GM19023 (cell line): Measurements from ENCODE around the gene SYNGR4.
"Not testable (repeated sequence)": the region's sequence is repeated elsewhere in the genome, so short reads cannot be mapped to it uniquely, and the experiment has no call there.

ENCODE experiments used
- ATAC-seq: cut with Tn5 transposase; IDR thresholded peaks from one replicate; pipeline ENCODE4 v1.9.1; 2021; ENCODE audit warnings: mild to moderate bottlenecking, moderate library complexity; ENCODE audit not compliant: unreplicated experiment

SYNGR4 gene

DNA sequence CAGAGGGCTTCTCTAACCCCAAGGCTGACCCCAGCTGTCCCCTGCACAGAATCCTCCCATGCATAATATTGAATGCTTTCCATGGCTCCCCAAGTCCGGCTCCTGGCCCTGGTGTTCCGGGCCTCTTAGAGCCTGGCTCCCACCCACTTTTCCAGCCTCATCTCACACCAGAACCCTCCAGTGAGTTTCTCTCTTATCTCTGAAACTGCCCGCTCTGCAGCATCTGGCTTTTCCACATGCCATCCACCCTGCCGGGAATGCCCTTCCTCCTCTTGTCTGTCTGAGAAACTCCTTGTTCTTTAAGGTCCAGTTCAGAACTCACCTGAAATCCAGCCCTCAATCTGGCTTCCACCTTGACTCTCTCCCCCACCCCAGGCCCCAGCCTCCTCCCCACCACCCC is 6.8 kb downstream of the SYNGR4 start:
- ATAC-seq: no peak

DNA sequence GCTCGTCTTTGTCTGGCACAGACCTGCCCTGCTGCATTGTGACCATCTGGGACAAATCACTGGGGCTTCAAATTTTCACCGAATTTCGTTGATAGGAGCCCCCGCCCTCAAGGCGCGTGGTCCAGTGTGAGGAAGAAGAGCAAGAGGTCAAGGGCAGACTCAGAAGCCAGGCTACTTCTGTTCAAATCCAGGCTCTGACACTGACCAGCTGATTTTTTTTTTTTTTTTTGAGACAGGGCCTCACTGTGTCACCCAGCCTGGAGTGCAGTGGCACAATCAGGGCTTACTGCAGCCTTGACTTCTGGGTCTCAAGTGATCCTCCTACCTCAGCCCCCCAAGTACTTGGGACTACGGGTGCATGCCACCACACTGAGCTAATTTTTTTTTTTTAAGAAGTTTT is 7.2 kb downstream of the SYNGR4 start:
- ATAC-seq: no peak

DNA sequence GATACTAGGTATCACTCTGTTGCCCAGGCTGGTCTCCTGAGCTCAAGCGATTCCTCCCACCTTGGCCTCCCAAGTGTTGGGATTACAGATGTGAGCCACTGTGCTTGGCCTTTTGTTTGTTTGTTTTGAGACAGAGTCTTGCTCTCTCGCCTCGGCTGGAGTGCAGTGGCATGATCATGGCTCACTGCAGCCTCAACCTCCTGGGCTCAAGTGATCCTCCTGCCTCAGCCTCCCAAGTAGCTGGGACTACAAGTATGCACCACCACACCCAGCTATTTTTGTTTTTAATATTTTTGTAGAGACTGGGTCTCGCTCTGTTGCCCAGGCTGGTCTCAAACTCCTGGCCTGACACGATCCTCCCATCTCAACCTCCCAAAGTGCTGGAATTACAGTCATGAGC is 7.6 kb downstream of the SYNGR4 start:
- not testable (repeated sequence) for ATAC-seq

DNA sequence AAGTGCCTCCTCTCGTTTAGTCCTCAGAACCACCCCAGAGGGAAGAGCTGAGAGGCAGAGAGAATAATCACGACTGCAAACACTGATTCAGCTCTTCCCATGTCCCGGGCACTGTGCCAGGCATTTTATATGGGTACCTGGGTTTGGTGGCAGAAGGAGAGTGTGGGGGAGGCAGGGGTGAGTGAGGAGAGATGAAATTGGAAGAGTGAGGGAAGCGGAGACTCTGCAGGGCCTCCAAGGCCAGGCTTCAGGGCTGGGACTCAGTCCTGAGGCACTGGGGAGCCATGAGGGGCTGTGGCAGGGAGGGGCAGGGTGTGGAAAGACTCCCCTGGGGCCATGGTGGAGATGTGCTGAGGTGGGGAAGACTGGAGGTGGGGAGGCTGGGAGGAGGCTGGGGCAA is 8.7 kb downstream of the SYNGR4 start:
- ATAC-seq: no peak

DNA sequence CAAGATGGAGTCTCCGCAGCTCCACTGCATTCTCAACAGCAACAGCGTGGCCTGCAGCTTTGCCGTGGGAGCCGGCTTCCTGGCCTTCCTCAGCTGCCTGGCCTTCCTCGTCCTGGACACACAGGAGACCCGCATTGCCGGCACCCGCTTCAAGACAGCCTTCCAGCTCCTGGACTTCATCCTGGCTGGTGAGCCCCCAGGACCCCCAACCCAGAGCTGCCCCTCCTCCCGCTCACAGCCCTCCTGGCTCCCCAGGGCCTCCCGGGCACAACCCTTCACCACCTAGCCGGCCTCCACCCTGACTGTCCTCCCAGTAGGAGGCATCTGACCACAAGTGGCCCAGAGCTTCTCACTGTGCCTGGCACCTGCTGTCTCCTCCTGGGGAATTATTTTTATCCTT is 9.4 kb downstream of the SYNGR4 start:
- no peak for ATAC-seq

DNA sequence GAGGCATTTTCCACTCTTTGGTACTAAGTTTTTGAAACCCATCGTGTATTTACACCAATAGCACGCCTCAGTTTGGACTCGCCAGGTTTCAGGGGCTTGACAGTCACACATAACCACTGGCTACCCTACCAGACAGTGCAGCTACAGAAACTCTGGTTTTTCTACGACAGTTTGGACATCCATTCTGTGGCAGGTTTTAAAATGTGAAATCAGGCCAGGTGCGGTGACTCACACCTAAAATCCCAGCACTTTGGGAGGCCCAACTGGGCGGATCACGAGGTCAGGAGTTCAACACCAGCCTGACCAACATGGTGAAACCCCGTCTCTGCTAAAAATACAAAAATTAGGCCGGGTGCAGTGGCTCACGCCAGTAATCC is 14.0 kb downstream of the SYNGR4 start:
- ATAC-seq: no peak

DNA sequence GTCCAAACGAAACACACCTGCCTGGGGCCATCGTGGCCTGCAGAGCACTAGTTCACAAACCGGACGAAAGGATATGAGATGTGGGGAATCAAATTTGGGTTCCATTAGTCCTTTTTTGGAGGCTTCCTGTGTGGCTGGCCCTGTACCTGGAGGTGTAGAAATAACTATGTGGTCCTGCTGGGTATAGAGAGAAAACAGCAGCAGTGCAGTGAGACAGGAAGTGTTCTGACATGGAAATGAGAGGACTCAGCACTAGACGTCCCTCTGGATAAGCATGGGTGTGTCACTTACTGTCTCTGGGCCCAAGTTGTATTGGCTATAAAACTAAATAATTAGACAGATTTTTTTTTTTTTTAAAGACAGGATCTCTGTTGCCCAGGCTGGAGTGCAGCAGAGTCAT is 14.9 kb downstream of the SYNGR4 start:
- no peak for ATAC-seq

DNA sequence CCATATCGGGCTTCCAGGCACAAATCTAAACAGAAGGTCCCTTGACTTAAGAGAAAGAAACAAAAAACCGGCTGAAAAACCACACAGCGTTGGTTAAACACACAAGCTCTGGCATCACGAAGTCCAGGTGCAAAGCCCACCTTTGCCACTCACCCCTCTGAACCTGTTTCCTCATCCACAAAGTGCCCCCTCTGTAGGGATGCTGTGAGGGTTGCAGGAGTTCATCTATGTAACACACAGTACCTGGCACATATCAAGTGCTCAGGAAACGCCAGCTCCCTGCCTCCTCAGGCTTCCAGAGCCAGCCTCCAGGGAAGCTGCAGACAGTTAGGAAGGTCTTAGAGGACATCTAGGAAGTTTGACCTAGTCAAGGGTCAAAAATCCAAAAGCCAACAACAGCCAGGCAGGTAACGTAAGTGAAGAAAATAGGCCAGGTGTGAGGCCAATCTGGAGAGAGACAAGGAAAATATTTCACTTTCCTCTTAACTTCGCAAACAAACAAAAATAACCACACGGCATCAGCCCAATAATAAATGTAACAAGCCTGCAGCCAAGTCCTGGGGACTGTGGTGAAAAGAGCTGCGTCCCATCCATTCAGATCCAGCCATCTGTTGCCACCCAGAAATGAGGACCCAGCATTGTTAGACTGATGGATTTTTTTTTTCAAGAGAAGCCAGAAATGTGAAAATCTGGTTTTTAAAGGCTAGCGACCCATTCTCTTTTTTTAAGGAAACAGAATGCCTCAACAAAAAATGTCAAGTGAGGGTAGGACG is 17.2 kb downstream of the SYNGR4 start:
- no peak for ATAC-seq

DNA sequence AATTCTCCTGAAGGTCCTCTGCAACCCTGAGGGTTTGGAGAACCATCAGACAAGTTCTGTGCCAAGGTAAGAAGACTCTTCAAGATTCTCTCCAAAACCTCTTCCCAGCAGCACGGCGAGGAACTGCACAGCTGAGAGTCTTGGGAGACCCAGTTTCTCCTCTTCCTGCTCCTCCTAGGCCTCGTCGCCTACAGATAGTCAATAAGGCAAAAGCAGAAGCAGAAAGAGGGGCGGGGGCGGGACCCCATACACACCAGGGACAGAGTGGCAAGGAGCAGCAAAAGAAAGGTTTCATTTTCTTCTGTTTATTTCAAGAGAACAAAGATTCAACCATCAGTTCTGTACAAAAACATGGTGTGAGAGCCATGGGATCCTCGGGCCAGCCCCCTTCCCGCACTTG is 18.1 kb downstream of the SYNGR4 start:
- ATAC-seq: no peak

DNA sequence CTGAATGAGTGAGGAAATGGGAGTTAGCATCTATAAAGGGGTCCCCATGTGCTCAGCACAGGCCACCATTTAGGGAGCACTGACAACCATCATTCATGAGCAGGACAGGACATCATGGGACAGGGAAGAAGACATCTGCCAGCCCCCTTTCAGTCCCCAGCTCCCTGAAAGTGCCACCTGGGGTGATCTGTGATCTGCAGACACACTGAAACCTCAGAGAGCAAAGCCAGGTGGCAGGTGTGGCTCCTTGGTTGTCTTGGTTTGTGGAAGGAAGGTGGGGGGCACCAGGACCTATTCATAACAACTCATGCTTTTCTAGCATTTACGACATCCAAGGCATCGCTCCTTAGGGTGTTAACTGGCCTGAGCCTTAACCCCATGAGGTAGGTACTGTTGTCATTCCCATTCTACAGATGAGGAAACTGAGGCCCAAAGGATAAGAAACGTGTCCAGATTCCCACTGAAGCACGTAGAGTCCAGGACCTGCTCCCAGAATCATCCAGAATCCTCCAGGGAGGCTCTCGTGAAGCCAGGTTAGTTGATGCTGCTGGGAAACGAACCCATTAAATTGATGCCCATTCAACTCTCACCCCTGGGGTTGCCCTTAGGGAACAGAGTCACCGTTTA is 21.4 kb downstream of the SYNGR4 start:
- no peak for ATAC-seq

DNA sequence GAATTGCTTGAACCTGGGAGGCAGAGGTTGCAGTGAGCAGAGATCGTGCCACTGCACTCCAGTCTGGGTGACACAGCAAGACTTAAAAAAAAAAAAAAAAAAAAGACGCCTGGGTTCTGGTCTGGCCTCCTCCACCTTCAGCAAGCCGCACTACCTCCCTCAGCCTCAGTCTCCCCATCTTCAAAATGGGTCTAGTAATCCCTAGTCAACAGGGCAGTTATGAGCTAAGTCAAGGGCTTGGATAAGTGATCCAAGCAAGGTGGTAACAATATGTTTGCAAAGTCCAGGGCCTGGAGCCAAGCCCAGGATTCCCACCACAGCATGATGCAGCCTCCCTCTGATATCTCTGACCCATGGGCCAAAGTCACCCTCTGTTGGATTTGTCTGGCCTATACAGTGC is 22.8 kb downstream of the SYNGR4 start:
- no peak for ATAC-seq

DNA sequence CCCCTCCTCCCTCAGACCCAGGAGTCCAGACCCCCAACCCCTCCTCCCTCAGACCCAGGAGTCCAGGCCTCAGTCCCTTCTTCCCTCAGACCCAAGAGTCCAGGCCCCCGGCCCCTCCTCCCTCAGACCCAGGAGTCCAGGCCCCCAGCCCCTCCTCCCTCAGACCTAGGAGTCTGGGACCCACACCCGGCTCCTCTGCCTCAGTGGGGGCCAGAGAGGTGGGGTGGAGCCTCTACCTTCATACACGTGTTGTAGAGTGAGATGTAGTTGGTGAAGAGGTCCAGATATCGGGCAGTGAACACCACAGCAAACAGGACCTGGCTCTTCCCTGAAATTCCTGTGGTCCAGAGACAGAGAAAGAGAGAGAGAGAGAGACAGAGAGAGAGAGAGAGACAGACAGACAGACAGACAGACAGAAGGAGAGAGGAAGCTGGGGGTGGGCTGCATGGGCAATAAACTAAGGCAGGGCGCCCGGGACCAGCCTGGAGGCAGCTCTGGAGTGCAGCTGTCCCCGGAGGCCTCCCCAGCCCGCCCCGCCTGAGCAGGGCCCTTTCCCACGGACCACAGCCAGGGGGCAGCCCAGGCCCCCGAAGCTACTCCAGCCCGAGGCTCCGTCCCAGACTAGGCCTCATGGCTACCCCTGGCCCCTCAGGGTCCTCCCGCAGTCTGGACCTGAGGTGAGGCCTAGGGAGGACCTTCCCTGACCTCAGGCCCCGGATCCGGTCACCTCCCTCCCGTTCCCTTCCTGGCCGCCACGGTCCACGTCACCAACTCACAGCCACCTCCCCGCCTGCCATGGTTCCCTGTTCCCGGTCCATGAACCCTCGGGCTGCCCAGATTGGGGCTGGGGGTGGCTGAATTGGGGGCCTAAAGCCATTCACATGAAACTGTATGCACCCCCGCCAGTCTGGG is 26.3 kb downstream of the SYNGR4 start:
- peak; percentile 48 for ATAC-seq

DNA sequence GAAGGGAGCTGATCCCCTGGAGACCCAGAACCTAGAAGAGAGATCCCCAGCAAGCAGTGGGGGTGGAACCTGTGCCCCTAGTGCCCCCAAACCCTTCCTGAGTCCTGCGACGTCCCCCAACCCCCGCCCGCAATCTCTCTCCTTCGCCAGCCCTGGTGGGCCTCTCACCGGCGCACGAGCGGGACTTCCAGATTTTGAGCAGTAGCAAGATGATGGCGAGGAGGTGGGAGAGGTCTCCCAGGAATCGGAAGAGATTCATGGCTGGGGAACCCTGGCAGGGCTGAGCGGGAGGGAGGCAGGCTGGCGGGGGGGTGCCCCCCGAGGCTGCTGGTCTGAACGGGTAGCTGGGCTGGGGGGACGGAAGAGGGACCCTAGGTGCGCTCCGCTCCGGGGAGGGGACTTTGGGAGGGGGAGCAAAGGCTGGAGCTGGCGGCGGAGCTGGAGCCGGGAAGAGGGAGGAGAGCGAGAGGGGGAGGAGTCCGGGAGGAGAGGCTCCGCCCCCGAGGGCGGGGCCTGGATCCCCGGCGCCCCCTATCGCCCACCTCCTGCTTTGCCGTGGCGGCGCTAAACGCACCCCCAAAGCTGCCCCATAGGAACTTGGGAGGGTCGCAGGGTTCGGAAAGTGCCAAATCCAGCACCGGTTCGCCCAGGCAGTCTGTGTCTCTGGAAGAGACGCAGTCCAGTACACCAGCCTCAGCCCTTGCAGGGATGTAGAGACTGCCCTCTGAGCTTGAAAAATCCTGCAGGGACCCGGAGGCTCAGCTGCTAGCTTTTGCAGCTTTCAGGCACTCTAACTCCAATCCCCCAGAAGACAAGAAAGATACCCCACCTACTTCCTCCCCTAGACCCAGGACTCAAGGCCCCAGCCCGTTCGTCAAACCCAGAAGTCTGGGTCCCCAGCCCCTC is 27.2 kb downstream of the SYNGR4 start, which contains the start of gene KDELR1:
Gene KDELR1 (minus strand): TSS at position 452 of the 906 bp plus-strand sequence. CDS start 193 bp downstream, at position 259.
- ATAC-seq: peak; percentile 59

DNA sequence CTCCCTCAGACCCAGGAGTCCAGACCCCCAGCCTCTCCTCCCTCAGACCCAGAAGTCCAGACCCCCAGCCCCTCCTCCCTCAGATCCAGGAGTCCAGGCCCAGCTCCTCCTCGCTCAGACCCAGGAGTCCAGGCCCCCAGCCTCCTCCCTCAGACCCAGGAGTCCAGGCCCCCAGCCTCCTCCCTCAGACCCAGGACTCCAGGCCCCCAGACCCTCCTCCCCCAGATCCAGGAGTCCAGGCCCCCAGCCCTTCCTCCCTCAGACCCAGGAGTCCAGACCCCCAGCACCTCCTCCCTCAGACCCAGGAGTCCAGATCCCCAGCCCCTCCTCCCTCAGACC is 27.8 kb downstream of the SYNGR4 start:
- ATAC-seq: not testable (repeated sequence)

DNA sequence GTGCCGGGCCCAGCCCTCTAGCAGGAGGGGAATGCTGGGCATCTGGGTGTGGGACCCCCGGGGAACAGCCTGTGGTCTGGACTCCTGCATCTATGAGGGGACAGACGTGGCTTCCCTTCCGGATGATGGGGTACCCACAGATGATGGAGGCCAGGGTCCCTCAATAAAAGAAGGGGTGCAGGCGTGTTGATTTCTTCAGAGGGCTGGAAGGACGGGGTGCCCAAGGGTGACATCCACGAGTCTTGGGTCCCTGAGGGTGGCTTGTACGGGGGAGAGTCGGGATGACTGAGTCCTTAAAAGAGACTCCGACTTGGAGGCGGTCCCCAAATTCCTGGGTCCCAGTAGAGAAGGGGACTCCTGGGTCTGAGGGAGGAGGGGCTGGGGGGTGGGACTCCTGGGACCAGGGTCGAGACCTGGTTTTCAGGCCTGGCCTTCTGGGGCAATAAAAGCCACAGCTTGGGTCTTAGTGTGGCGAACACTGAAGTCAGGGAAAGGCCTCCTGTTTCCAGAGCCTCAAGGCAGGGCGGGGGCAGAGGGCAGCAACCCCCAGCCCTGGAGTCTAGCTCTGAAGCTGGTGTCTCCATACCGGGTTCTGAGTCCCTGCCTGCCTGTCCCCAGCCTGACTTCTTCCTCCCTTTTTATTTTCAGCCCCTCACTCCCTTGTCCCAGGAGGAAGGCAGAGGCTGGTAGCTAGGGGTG is 28.8 kb downstream of the SYNGR4 start:
- ATAC-seq: no peak

DNA sequence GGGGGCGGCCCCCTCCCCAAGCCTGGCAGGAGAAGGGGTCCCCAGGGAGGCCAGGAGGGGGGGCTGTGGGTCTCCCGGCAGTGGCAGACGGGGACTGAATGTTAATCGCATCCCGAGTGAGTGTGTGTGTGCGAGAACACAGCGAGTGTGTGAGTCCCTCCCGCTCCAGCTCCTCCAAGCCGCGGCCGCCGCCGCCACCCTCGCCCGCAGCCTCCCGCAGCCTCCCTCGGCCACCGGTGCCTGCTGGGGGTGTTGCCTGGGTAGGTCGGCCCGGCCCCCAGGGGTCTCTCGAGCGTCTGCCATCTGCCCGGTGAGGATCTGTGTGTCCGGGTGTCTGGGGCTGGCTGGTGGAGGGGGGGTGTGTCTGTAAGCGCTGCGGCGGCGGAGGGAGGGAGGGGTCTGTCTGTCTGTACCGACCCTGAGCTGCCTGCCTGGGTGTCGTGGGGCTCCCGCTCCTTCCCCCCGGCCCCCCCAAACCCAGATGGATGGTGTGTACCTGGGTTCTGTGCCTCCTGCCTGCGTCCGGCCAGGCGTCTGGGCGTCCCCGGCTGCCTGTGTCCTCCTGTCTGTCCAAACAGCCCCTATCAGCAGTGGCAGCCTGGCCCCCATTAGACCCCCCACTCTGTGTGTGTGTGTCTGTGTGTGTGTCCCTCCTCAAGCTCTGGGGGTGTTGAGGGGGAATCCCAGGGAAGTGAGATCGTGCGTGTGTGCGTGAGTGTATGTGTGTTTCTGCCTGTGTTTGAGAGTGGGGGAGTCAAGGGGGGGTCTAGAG is 29.6 kb downstream of the SYNGR4 start, which contains the start of gene GRIN2D:
Gene GRIN2D (plus strand): TSS at position 110 of the 772 bp plus-strand sequence. CDS start 4,725 bp downstream, outside the sequence.
- ATAC-seq: no peak

DNA sequence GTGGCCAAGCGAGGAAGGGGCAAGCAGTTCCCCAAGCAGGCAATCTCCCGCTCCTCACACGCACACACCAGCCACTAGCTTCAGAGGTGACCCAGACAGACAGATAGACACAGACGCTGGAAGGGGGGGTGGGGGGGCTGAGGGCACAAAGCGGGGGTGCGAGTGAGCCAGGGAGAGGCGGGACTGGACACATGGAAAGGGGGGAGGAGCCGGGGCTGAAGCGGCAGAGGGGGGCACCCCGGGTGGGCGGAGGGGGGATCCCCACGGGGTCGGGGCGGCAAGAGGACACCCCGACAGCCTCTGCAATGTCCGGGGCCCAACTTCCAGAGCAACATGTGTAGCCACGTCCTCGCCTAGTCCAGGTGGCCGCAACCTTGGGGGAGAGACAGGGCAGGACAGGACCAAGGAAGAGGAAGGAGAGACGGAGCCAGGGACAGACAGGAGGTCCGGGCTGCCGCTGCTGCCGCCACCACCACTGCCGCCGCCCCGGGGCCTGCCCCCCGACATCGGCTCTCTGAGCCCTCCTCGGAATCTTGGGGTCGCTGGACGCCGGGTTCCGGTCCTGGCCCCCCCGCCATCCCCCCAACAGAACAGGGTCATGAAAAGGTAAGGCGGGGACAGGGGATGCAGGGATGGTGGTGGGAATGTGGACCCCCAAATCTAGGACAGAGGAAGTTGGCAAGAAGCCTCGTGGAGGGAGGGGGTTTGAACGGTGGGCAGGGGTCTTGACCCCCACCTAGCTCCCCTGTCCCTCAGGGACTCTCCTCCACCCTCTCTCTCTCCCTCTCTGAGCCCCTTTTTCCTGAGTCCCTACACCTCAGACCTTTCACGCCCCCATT is 30.4 kb downstream of the SYNGR4 start:
- no peak for ATAC-seq

DNA sequence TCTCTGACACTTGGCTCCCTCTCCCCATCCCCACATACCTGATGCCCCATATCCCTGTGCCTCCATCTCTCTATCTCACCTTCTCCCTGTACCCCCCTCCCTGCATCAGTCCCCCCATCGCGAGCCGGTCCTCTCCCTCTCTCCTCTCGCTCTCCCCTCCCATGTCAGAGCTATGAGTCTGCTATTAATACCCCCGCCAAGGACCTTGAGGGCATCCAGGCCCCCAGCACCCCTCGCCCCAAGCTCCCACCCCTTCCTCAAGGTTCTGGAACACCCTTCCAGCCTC is 30.9 kb downstream of the SYNGR4 start:
- no peak for ATAC-seq
